EH (cell line): ENCODE measurements around the gene FIBIN.
A peak's percentile ranks its signal among the peaks of the same experiment; 100 is the strongest.
"Not testable (repeated sequence)": the region's sequence is repeated elsewhere in the genome, so short reads cannot be mapped to it uniquely, and the experiment has no call there.

Source experiments
- DNase-seq: peaks from one replicate; pipeline ENCODE4 v3.0.0-alpha.2; 2015; ENCODE audit warnings: low read depth

FIBIN gene

GRCh38 chr11:26977209-26977608 is 16.7 kb upstream of the FIBIN start:
- not testable (repeated sequence) for DNase-seq

DNA sequence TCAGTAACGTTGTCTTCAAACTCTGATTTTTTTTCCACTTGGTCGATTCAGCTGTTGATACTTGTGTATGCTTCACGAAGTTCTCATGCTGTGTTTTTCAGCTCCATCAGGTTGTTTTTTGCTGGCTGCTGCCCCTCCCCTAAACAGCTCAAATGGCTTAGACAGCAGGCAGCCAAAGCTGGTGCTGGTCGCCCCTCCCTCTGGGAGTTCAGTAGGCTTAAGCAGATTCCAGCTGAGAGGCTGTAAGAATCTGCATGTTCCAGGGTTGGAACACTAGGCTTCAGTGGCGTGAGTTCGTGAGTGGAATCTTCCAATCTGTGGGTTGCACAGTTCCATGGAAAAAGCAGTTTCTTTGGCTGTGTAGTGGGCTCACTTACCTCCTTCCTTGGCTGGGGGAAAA is 10.3 kb upstream of the FIBIN start:
- DNase-seq, result no peak

DNA sequence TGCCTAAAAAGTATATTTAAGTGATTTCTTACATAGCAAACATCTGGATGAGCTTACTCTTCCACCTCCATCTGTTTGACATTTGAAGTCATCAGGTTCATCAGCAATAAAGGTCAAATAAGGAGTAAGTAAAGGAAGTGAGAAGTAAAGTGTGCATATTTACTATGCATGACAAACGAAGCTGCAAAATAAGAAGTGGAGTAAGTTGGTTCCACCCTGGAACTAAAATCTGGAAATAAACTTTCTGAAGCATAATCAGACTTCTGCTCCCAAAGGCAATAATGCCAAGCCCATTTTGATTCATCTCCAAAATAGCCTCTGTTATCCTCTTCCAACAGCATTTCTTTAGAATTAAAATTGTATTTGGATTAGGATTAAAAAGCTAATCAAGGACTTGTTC is 8.4 kb upstream of the FIBIN start:
- DNase-seq, result no peak

DNA sequence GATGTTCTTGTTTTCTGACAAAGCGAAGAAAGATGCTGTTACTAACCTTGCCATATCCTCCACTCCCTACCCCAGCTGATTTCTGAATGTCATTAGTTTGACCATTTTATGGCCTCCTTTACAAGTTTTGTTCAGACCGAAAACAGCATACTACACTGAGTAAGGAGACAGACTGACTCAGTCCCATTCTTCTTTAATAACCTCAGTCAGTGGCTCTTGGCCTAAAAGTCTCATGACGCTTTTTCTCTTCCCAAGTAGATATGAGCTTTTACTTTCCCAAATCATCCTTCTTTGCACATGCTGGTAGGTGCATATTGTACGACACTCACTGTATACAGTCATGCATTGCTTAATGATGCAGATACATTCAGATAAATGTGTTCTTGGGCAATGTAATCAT is 8.0 kb upstream of the FIBIN start:
- peak; percentile 59 for DNase-seq

- peak; percentile 29 for DNase-seq
Measured at GRCh38 chr11:26987272-26987671, 6.6 kb upstream of the FIBIN start.

- no peak for DNase-seq
Measured at GRCh38 chr11:26987731-26988130, 6.2 kb upstream of the FIBIN start.

GRCh38 chr11:26992031-26992541 is 1.8 kb upstream of the FIBIN start:
- DNase-seq, result peak; percentile 90

GRCh38 chr11:26994631-26995095 is 751 bp downstream of the FIBIN start:
- no peak for DNase-seq

- DNase-seq, result peak; percentile 11
Measured at GRCh38 chr11:26995701-26996460, 2.0 kb downstream of the FIBIN start.

- no peak for DNase-seq
Measured at GRCh38 chr11:26997378-26997777, 3.5 kb downstream of the FIBIN start.

GRCh38 chr11:27001136-27001730 is 7.3 kb downstream of the FIBIN start:
- not testable (repeated sequence) for DNase-seq

GRCh38 chr11:27002431-27002830 is 8.5 kb downstream of the FIBIN start:
- no peak for DNase-seq

DNA sequence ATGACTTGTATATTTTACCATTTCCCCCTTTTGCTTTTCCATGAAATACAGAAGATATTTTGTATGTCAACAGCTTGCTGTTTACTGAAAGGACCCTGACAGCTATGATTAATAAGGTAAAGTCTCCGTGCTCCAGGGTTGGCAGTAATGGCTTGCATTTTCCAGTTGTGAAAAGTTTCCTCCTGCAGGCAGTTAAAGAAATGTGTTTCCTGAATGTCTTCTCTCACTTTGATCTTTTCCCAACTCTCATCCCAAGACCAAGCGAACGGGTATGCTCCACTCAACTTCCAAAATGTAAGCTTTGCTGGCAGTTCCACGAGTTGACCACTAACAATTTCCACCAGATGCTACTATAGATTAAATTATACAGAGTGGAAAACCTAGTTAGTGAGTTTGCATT is 8.9 kb downstream of the FIBIN start:
- no peak for DNase-seq

GRCh38 chr11:27004103-27004502 is 10.2 kb downstream of the FIBIN start:
- DNase-seq, result no peak

- DNase-seq, result no peak
Measured at GRCh38 chr11:27008811-27009535, 15.1 kb downstream of the FIBIN start.

DNA sequence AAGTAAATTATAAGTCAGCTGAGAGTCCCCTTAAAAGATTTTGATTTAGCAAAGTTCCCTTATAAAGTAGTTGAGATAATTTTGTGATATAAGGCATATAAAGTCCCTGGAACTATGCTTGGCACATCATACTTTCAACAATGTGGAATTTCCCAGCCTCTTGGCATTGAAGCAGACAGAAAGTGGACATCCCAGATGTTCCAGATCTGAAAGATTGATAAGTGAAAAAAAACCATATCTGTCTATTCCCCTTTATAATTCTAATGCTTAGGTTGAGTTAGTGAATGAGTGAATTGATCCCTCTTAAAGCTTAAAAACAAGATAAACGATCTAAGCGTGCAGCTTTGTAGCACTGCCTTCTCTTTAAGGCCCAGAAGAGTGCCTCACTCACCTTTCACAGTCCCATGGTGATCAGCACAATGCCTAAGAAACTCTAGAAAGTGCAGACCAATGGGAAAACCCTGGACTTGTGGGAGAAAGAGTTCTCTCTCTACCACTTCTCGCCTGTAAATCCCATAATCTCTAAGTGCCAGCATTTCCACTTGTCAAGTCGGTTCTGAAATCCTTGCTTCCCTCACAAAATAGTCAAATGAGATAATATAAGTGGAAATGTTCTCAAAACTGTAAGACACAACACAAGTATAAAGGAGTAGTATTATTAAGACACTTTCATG is 17.8 kb downstream of the FIBIN start:
- no peak for DNase-seq

- DNase-seq, result peak; percentile 75
Measured at GRCh38 chr11:27012234-27012921, 18.5 kb downstream of the FIBIN start.

DNA sequence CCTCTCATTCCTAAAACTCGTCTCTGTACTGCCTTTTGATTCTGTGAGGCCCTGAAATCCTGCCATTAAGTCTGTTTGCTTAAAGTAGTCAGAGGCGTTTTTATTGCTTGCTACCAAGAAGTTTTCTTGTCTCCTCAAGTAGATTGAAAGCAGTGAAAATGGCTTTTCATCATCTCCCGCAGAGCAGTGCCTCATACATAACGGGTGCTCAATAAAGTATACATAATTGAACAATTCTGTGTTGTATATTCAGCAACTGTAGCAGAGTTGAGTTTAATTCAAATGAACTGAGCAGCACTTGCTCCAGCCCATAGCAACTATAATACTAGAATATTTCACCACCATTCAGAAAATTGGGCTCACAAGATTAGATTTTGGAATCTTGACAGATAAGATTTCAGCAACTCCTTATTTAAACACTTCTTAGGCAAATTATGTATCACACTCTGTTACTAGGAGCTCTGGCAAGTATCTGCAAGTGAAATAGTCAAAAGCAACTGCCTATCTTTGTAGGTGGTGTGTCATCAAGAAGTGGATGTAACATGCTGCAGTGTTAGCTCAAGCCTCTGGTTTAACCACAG is 20.0 kb downstream of the FIBIN start:
- DNase-seq, result peak; percentile 37

- peak; percentile 36 for DNase-seq
Measured at GRCh38 chr11:27018902-27019529, 25.1 kb downstream of the FIBIN start.

DNA sequence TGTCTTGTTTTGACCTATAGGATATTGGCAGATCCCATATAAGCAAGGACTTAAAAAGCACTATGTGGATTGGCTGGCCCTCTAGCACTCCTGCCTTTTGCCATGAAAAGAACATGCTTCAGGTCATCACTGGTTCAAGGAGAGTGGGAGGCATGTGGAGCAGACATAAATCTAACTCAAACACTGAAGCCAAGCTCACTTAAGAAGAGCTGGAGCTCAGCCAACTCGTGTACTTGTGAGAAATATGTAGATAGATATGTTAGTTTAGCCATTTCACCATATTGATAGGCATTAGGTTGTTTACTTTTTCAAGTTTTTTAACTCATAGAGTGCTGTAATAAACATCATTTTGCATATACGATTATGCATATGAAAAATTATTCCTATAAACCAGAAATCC is 26.8 kb downstream of the FIBIN start:
- no peak for DNase-seq
